Astrocyte (in vitro differentiated cells and primary cell): ENCODE results near the gene IL20. TPM values are rescaled to one million over a fixed set of nuclear protein-coding genes. Genes with fewer than 3 reads are reported as not detected.

ENCODE experiments used
- DNase-seq: peaks from one replicate; pipeline ENCODE4 v3.0.0-alpha.2; 2010; ENCODE audit warnings: low read depth
- FAIRE-seq: peaks from 2 replicates; lab custom pipeline; 2011; peaks lifted over from hg19 to GRCh38; lab: Jason Lieb, UNC
- H2AFZ ChIP-seq: 2 replicates; pipeline ENCODE4 v1.6.0; 2012; ENCODE audit warnings: low read depth, low read length, inconsistent platforms
- H3K27ac ChIP-seq: 2 replicates; pipeline ENCODE4 v1.5.1; 2011; ENCODE audit warnings: low read depth, low read length, inconsistent platforms
- H3K27me3 ChIP-seq: 2 replicates; pipeline ENCODE4 v1.6.0; 2011; ENCODE audit warnings: low read length, inconsistent platforms; ENCODE audit not compliant: insufficient read depth
- H3K36me3 ChIP-seq: 2 replicates; pipeline ENCODE4 v1.5.1; 2011; ENCODE audit warnings: low read length, inconsistent platforms; ENCODE audit not compliant: insufficient read depth
- H3K4me1 ChIP-seq: 2 replicates; pipeline ENCODE4 v1.5.1; 2011; ENCODE audit warnings: low read length, inconsistent platforms; ENCODE audit not compliant: insufficient read depth
- H3K4me2 ChIP-seq: 2 replicates; pipeline ENCODE4 v1.6.0; 2012; ENCODE audit warnings: low read length, inconsistent platforms
- H3K4me3 ChIP-seq: 2 replicates; pipeline ENCODE4 v1.5.1; 2011; ENCODE audit warnings: low read depth, mild to moderate bottlenecking, low read length, inconsistent platforms; ENCODE audit not compliant: insufficient read depth
- H3K79me2 ChIP-seq: 2 replicates; pipeline ENCODE4 v1.6.0; 2012; ENCODE audit warnings: mild to moderate bottlenecking, low read length, inconsistent platforms; ENCODE audit not compliant: insufficient read depth
- H3K9ac ChIP-seq: 2 replicates; pipeline ENCODE4 v1.6.0; 2012; ENCODE audit warnings: mild to moderate bottlenecking, low read length, inconsistent platforms
- H3K9me3 ChIP-seq: 2 replicates; pipeline ENCODE4 v1.5.1; 2012; ENCODE audit warnings: low read depth, mild to moderate bottlenecking, low read length, inconsistent platforms; ENCODE audit not compliant: insufficient read depth
- H4K20me1 ChIP-seq: 2 replicates; pipeline ENCODE4 v1.6.0; 2012; ENCODE audit warnings: low read length, inconsistent platforms; ENCODE audit not compliant: insufficient read depth
- H3K27ac Mint-ChIP-seq: one replicate; pipeline ENCODE4 v1.8.0; 2021; ENCODE audit warnings: mild to moderate bottlenecking, mixed read lengths; ENCODE audit not compliant: unreplicated experiment
- H3K27me3 Mint-ChIP-seq: one replicate; pipeline ENCODE4 v1.8.0; 2021; ENCODE audit warnings: low read depth, mixed read lengths; ENCODE audit not compliant: unreplicated experiment
- H3K36me3 Mint-ChIP-seq: one replicate; pipeline ENCODE4 v1.8.0; 2021; ENCODE audit warnings: low read depth, mixed read lengths; ENCODE audit not compliant: unreplicated experiment
- H3K4me1 Mint-ChIP-seq: one replicate; pipeline ENCODE4 v1.8.0; 2021; ENCODE audit warnings: low read depth, mixed read lengths; ENCODE audit not compliant: unreplicated experiment
- H3K4me3 Mint-ChIP-seq: one replicate; pipeline ENCODE4 v1.8.0; 2021; ENCODE audit warnings: mild to moderate bottlenecking, moderate library complexity, mixed read lengths; ENCODE audit not compliant: unreplicated experiment
- H3K9me3 Mint-ChIP-seq: one replicate; pipeline ENCODE4 v1.8.0; 2021; ENCODE audit warnings: mild to moderate bottlenecking, mixed read lengths; ENCODE audit not compliant: unreplicated experiment
- CTCF ChIP-seq: IDR thresholded peaks from 2 replicates; pipeline ENCODE4 v1.5.1; 2011; ENCODE audit warnings: low read depth, mild to moderate bottlenecking, inconsistent platforms, low read length, moderate library complexity; ENCODE audit not compliant: insufficient read depth
- EZH2 ChIP-seq: IDR thresholded peaks from 2 replicates; pipeline ENCODE4 v1.6.1; 2012; ENCODE audit warnings: mild to moderate bottlenecking, low read length, inconsistent platforms; ENCODE audit not compliant: insufficient read depth
- total RNA-seq: library from RNA; stranded (reverse); gene quantifications from 2 replicates; pipeline ENCODE4 v1.2.1, GENCODE V29; 2021

IL20 gene
- total RNA-seq, 1 donor from 2014 or later, result not detected

- TF ChIP-seq CTCF (no peak), EZH2 (no peak)
- Mint-ChIP-seq H3K27me3 (peaks cover 17% of the 10 kb centered on the region), H3K4me1 (peaks cover 24% of the 10 kb centered on the region), H3K9me3 (no peaks in the 10 kb centered on the region), H3K4me3 (no peak overlapping the region), H3K36me3 (no peaks in the 10 kb centered on the region), H3K27ac (peak overlapping the region; percentile 31)
- no peaks in the 10 kb centered on the region for H3K9me3 ChIP-seq
- peak overlapping the region; percentile 77 for H2AFZ ChIP-seq
- no peaks in the 10 kb centered on the region for H3K36me3 ChIP-seq
- H3K79me2 ChIP-seq, result no peaks in the 10 kb centered on the region
- DNase-seq (peak; percentile 66), FAIRE-seq (no peak)
- H3K4me2 ChIP-seq, result peak overlapping the region; percentile 80
- H4K20me1 ChIP-seq, result no peaks in the 10 kb centered on the region
- H3K27me3 ChIP-seq, result no peaks in the 10 kb centered on the region
- peak overlapping the region; percentile 7 for H3K27ac ChIP-seq
- H3K4me3 ChIP-seq, result no peak overlapping the region
- H3K4me1 ChIP-seq, result peaks cover 13% of the 10 kb centered on the region
- peak overlapping the region; percentile 54 for H3K9ac ChIP-seq
These were observed 32.9 kb downstream of the IL20 start for GRCh38 chr1:206898089-206898914.

- peak overlapping the region; percentile 77 for H2AFZ ChIP-seq
- DNase-seq (no peak), FAIRE-seq (no peak)
- peaks cover 13% of the 10 kb centered on the region for H3K4me1 ChIP-seq
- Mint-ChIP-seq H3K36me3 (no peaks in the 10 kb centered on the region), H3K27me3 (peaks cover 17% of the 10 kb centered on the region), H3K27ac (peak overlapping the region; percentile 31), H3K4me1 (peaks cover 25% of the 10 kb centered on the region), H3K9me3 (no peaks in the 10 kb centered on the region), H3K4me3 (no peak overlapping the region)
- H3K79me2 ChIP-seq, result no peaks in the 10 kb centered on the region
- H3K4me3 ChIP-seq, result no peak overlapping the region
- peak overlapping the region; percentile 80 for H3K4me2 ChIP-seq
- no peaks in the 10 kb centered on the region for H3K9me3 ChIP-seq
- TF ChIP-seq EZH2 (no peak), CTCF (no peak)
- no peaks in the 10 kb centered on the region for H3K27me3 ChIP-seq
- H3K9ac ChIP-seq, result no peak overlapping the region
- H3K27ac ChIP-seq, result no peak overlapping the region
- no peaks in the 10 kb centered on the region for H3K36me3 ChIP-seq
- no peaks in the 10 kb centered on the region for H4K20me1 ChIP-seq
These were observed 33.5 kb downstream of the IL20 start for GRCh38 chr1:206898915-206899431.

- no peak overlapping the region for H3K4me3 Mint-ChIP-seq
- H3K36me3 Mint-ChIP-seq, result no peaks in the 10 kb centered on the region
- TF ChIP-seq CTCF (no peak), EZH2 (no peak)
- Histone ChIP-seq H3K36me3 (no peaks in the 10 kb centered on the region), H3K4me2 (no peak overlapping the region), H3K79me2 (no peaks in the 10 kb centered on the region), H3K27me3 (no peaks in the 10 kb centered on the region), H3K9ac (no peak overlapping the region), H4K20me1 (no peaks in the 10 kb centered on the region), H3K4me1 (peaks cover 14% of the 10 kb centered on the region), H2AFZ (no peak overlapping the region), H3K9me3 (no peaks in the 10 kb centered on the region), H3K4me3 (no peak overlapping the region), H3K27ac (no peak overlapping the region)
- FAIRE-seq (no peak), DNase-seq (no peak)
- peaks cover 28% of the 10 kb centered on the region for H3K4me1 Mint-ChIP-seq
- H3K27me3 Mint-ChIP-seq, result peaks cover 15% of the 10 kb centered on the region
- no peak overlapping the region for H3K27ac Mint-ChIP-seq
- H3K9me3 Mint-ChIP-seq, result no peaks in the 10 kb centered on the region
These were observed 34.3 kb downstream of the IL20 start for GRCh38 chr1:206899717-206900116.
